Jurkat, Clone E6-1 (cell line): ENCODE results near the gene CREBRF.
"Not testable (repeated sequence)": the region's sequence is repeated elsewhere in the genome, so short reads cannot be mapped to it uniquely, and the experiment has no call there.

Experiments used
- DNase-seq: peaks from one replicate; pipeline ENCODE4 v3.0.0-alpha.2; 2011; ENCODE audit warnings: low read depth, low spot score
- H3K4me3 ChIP-seq: 2 replicates; pipeline ENCODE4 v1.5.1; 2011; ENCODE audit warnings: mild to moderate bottlenecking, low read length, control low read depth, moderate library complexity

Gene CREBRF

GRCh38 chr5:173075137-173075843 lies 19.1 kb downstream of the CREBRF start:
- no peak overlapping the region for H3K4me3 ChIP-seq
- no peak for DNase-seq

- no peak overlapping the region for H3K4me3 ChIP-seq
Measured at GRCh38 chr5:173075970-173076369, 19.8 kb downstream of the CREBRF start.

GRCh38 chr5:173076471-173076870 lies 20.3 kb downstream of the CREBRF start:
- DNase-seq, H3K4me3 ChIP-seq: not testable (repeated sequence)

More at GRCh38 chr5:173075970-173076369, 19.8 kb downstream of the CREBRF start:
- no peak for DNase-seq

GRCh38 chr5:173078878-173079277 lies 22.7 kb downstream of the CREBRF start:
- no peak for DNase-seq
- H3K4me3 ChIP-seq: no peak overlapping the region

GRCh38 chr5:173089581-173089980 lies 33.4 kb downstream of the CREBRF start:
- no peak overlapping the region for H3K4me3 ChIP-seq
- no peak for DNase-seq

GRCh38 chr5:173090639-173091038 lies 34.5 kb downstream of the CREBRF start:
- H3K4me3 ChIP-seq: no peak overlapping the region

GRCh38 chr5:173091981-173092380 lies 35.8 kb downstream of the CREBRF start:
- no peak for DNase-seq

More at GRCh38 chr5:173090639-173091038, 34.5 kb downstream of the CREBRF start:
- no peak for DNase-seq

GRCh38 chr5:173093606-173094005 lies 37.5 kb downstream of the CREBRF start:
- no peak overlapping the region for H3K4me3 ChIP-seq

More at GRCh38 chr5:173091981-173092380, 35.8 kb downstream of the CREBRF start:
- H3K4me3 ChIP-seq: no peak overlapping the region

GRCh38 chr5:173094012-173094661 lies 38.0 kb downstream of the CREBRF start:
- no peak overlapping the region for H3K4me3 ChIP-seq
- no peak for DNase-seq

More at GRCh38 chr5:173093606-173094005, 37.5 kb downstream of the CREBRF start:
- DNase-seq: no peak

- no peak overlapping the region for H3K4me3 ChIP-seq
- DNase-seq: no peak
Measured at GRCh38 chr5:173098787-173099186, 42.6 kb downstream of the CREBRF start.

GRCh38 chr5:173099461-173099860 lies 43.3 kb downstream of the CREBRF start:
- peak; percentile 16 for DNase-seq
- H3K4me3 ChIP-seq: no peak overlapping the region

- H3K4me3 ChIP-seq: no peak overlapping the region
- no peak for DNase-seq
Measured at GRCh38 chr5:173101245-173101644, 45.1 kb downstream of the CREBRF start.

- DNase-seq: no peak
- no peak overlapping the region for H3K4me3 ChIP-seq
Measured at GRCh38 chr5:173103411-173103810, 47.3 kb downstream of the CREBRF start.

GRCh38 chr5:173108914-173109313 lies 52.8 kb downstream of the CREBRF start:
- H3K4me3 ChIP-seq: no peak overlapping the region
- DNase-seq: no peak

- H3K4me3 ChIP-seq: no peak overlapping the region
- DNase-seq: no peak
Measured at GRCh38 chr5:173114536-173114935, 58.4 kb downstream of the CREBRF start.

- DNase-seq: no peak
Measured at GRCh38 chr5:173119719-173120118, 63.6 kb downstream of the CREBRF start.

GRCh38 chr5:173123416-173123815 lies 67.3 kb downstream of the CREBRF start:
- DNase-seq: no peak
- H3K4me3 ChIP-seq: no peak overlapping the region

More at GRCh38 chr5:173119719-173120118, 63.6 kb downstream of the CREBRF start:
- no peak overlapping the region for H3K4me3 ChIP-seq

- not testable (repeated sequence) for H3K4me3 ChIP-seq, DNase-seq
Measured at GRCh38 chr5:173132166-173132565, 76.0 kb downstream of the CREBRF start.

- H3K4me3 ChIP-seq: no peak overlapping the region
- DNase-seq: no peak
Measured at GRCh38 chr5:173138707-173139106, 82.6 kb downstream of the CREBRF start.

GRCh38 chr5:173139631-173140030 lies 83.5 kb downstream of the CREBRF start:
- no peak for DNase-seq
- no peak overlapping the region for H3K4me3 ChIP-seq
